NCI-H2107 treated with DMSO at 0.1 percent for 48 hours (cell line): ENCODE measurements around the gene IRAK2.

Source experiments
- DNase-seq: peaks from one replicate; lab custom pipeline; 2025; ENCODE audit not compliant: unreplicated experiment; lab: John Stamatoyannopoulos, UW

The IRAK2 gene

DNA sequence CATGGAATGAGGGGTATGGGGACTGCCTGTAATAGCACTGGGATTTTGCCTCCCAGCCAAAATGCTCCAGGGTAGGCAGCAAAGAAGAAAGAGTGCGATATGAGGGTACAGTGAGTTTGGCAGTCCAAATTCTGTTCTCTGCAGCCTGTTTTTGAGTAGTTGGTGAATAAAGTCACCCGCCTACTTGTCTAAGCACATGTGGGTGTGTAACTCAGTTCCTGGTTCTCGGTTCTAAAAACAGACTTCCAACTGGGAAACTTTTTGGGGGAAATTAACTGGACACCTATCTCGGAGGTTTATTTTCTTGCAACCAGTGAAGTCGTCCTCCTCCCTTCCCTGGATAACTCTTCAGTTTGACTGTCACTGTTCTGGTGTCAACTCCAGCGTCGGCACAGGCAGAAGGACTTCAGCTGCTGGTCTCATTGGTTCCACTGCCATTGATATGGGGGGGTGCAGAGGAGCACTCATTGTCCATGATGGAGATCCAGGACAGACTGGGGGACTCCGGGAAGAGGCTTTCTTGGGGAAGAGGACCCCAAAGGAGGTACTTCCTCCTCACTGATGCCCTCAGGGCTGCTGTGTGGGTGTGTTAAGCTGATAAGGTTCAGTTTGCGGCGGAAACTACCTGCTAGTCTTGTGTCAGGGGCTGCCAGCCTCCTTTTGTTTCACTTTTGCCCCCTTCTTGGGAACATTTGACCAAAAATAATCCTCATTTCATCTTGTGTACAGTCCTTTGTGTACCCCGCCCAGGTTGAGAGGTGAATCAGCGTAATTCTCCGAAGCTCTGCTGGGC is 114.9 kb downstream of the IRAK2 start:
- no peak for DNase-seq

DNA sequence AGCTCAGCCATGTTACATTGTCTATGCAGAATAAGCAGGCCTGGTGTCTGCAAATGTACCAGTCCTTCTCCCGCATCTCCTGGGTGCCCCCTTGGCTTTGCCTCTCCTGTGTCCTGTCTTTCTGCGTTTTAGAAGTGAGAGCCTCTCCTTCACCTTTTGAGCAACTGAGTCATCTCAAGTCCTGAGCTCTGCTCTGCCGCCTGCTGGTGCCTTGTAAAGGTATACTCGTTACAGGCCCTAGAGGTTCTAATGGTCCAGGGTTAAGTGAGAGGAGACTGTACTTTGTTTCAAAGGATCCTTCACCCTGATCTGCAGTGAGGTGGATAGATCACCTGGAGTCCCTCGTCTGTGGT is 115.4 kb downstream of the IRAK2 start:
- no peak for DNase-seq

DNA sequence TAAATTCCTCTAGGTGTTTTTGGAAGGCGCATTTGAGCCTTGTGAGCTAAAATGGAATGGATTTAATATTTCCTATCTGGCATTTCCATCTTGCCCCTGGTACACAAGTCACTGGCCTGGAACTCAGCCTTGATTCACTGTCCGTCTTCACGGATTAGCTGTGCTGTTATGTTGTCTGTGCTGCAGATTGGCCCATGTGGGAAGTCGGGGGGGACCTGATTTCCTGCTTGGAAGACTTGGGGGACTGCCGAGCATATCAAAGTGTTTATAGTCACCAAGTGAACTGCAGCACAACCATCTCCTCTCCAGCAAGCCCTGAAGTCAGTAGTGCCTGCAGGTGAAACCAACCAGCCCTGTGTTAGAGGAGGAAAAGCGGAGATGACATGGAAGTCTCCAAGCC is 115.9 kb downstream of the IRAK2 start:
- DNase-seq = no peak

DNA sequence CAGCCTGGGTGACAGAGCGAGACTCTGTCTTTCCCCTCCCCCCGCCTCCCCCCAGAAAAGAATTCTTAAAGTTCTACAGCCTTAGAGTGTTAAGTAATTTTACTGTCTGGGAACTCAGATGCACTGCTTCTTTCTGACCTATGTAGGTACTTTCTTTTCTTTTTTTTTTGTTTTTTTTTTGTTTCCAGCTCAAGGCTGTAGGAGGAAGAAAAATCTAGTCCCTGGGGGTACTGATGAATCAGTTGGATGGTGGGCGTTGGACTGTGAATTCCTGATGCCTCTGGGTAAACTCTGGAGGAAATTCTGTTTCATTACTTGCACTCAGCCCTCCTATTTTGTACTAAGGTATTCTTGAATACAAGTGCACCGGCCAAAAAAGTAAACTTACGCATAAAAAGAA is 117.2 kb downstream of the IRAK2 start:
- DNase-seq = no peak

DNA sequence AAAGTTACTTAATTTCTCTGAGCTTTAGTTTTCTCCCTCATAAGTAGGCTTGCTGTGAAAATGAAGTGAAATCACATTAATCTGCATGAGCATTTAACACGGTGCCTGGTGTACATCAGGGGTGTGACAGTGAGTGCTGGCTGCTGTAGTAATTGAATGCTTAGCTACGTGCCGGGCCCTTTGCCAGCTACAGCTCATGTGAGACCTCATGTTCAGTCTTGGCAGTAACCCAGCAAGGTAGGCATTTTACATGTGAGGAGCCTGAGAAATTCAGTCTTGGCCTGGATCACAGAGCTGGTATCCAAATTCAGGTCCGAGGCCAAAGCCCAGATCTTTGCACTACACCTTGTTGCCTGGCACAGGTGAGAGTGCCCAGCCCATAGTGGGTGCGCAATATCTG is 118.9 kb downstream of the IRAK2 start:
- DNase-seq = peak; percentile 30

DNA sequence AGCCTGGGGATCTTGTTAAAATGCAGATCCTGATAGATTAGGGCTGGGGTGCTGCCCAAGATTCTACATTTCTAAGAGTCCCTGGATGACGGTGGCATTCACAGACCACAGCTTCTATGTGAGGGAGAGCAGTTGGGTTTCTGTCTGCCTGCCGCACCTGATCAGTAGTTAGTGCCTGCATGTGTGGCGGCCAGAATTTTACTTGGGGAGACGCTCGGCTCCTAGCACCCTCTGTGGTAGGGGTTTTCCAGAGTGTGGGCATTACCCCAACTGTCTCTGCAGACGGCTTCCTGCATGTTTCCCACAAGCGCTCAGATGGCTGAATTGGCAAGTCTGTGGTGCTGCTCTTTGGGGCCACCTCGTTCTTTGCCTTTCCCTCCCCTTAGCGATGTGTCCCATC is 119.8 kb downstream of the IRAK2 start:
- no peak for DNase-seq

DNA sequence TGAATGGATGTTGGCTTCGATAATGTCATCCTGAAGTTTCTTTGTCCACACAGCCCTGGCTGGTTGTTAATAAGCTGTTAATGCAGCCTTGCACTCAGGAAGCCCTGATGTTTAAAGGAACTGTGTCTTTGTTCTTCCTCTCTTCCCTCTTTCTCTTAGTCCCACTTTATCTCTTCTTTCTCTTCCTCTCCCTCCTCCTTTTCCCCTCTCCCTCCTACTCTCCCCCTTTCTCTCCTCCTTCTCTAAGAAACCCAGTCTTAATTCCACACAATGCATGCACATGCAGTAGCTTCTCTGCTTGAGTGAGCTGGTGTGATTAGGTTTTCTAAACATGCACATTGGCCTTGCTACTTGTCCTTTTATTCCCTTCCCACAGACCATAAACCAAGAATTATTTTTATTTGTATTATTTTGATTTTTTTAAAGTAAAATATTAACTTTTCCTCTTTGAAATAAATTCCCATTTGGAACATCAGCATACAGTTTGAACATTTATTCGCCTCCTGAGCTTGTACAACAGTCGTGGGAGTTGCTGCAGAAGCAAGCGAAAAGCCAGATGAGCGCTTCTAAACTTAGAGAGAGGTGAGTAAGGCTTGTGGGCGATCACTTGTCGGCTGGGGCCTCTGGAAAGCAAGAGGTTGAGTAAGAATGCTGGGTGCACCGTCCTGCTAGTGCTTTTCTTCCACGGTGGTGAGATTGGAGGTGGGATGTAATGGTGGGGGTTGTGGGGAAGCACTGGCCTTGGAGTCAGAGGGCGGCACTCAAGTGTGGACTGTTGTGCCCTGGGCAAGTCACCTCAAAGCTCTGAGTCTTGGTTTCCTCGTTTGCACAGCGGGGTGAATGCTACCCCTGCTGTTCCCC is 120.8 kb downstream of the IRAK2 start:
- DNase-seq = no peak

DNA sequence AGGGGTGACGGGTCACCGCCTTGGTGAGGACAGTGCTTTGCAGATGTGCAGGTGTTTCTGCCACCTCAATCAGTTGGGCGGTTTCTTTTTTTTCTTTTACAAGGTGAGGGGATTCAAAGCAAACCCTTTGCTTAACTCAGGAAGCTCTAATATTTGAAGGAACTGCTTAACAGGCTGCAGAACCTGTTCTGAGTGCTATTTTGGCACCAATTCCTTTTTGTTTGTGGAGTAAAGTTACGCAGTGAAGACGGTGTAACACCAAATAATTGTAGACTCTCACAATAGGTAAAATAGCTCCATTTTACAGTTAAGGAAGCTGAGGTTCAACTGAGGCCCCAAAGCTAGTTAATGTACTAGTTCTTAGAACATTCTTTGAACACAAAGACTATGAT is 121.4 kb downstream of the IRAK2 start:
- no peak for DNase-seq

DNA sequence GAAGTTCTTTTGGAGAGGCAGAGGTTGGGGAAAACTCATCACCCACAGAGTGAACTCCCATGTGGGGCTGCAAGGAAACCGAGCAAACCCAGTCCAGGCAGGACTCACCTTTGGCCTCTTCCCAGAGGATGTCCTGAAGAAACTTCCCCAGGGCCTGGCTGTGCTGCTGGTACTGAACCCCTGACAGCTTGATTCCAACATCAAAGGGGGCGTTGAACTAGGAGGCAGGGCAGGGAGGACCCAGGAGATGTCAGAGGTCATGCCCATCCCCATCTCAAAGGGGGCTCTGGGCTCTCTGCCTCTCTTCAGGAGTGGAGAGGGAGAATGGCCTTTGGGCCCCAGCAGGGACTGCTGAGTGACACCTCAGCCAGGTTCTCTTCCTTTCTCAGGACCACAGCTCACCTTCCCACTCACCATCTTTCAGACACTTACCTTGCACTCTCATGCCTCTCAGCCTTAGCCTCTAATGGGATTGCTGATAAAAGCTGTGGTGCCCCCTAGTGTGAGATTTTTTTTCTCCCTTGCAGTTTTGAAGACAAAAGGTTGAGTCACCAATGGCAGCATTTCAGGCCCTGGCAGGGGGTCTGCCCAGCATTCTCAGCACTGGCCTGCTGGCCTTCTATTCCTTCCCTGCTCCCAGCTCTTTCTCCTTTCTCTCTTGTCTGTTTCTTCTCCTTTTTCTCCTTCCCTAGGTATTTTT is 122.0 kb downstream of the IRAK2 start:
- peak; percentile 75 for DNase-seq

DNA sequence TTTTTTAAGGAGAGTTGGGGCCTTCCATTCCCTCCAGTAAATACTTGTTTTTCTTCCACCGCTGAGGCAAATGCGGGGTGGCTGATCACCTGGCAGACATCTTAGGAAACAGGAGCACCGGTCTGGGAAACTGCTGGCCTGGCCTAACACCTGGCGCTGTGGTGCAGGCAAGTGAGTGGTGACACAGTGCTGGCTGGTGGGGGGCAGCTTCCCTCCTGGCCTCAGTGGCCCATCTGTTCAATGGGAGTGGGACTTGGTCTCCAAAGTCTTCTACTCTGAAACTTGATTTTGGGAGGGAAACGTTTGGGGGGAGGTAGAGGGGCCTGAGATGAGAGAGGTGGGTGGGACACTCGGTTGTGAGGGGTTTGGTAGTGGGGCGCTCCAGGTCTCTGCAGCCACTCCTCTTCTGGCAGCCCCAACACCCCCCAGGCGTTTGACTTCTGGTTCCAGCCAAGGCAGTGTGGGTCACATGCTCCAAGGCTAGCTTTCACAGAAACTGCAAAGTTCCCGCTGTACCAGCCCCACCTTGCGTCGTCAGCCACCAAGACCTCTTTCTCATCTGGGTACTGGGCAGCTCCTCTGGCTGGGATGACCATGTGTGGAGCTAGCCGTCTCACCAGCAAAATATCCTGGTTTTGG is 123.3 kb downstream of the IRAK2 start:
- DNase-seq = no peak

DNA sequence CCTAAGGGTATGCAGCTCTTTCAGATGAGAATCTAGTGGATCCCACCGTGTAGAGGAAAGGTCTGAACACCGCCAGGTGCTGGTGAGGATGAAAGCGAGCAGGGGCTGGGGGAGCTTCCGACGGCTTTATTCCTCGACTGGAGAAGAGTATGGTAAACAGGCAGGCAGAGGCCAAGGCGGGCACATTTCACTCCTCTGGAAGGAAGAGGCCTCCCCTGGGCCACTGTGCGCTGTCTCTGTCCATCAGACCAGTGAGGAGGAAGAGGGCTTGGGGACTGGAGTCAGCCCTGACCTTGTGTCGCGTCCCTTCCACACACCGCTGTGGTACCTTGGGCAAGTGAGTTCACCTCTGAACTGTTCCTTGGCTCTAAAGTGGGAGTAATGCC is 123.8 kb downstream of the IRAK2 start:
- DNase-seq = no peak

DNA sequence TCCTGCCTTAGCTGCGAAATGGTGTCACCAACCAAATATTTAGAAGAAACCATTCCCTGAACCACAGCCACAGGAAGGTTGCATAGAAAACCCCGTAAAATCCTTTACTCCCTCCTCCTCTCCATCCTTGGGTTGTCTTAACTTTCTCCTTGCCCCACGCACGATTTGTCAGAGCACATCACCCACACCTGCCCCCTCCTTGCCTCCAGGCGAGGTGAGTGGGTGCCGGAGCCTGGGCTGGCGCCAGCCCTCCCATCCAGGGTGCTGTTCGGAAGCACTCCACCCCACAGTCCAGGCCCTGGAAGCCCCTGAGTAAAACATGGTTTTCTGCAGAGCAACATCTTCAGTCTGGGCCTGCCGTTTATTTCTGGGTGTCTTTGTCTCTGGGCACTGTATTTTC is 124.4 kb downstream of the IRAK2 start:
- DNase-seq = no peak

DNA sequence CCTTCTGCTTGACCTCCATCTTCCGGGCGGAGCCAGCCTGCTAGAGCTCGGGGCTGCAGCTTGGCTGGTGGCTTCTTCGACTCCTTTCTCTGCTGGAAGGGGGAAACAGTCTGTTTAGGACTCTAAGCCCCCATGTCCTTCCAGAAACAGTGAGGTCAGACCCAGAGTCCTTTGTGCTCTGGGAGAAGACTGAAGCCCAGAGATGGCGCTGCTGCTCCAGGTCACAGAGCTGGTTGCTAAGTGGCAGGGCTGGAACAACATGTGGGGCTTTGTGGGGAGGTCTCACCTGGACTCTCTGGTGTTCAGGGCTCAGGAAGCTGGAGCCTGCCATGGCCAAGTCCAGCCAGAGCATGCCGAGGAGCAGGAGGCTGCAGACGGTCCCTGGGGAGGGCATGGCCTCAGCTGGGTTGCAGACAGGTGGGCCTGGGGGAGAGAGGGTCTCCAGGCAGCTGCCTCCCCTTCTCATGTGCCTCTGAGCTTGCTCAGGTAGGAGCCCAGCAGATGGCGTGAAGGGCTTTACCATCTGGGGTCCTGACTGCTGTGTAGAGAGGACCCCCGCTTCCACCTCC is 125.2 kb downstream of the IRAK2 start:
- DNase-seq = no peak

DNA sequence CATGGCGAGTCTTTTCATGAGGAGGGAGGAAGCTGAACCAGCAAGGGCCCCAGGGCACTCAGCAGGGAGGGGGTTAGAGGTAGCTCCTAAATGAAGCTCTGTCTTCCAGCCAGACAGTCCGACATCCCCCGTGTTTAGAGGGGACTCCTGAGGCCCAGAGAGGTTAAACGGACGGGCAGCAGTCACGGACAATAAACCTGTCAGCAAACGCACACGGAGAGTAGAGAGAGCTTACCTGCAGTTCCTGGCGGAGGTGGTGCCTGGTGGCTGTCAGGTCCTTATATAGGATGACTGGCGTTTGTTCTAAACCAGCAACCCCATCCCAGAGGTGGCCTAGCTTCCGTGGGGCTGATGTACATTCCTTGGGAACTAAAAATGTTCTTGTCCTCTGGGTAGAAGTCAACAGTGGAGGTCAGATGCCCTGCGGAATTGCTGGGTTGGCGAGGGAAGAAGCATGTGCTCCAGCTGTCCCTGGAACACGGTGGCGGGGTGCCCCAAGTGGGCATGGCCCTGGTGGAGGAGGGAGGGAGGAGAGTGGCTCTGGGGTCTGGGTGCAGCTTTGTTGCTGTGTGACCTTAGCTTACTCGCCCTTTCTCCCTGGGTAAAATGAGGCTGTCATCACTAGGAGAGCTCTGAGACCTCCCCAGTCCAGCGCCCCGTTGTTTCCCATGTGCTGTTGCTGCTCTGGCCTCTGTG is 125.9 kb downstream of the IRAK2 start:
- DNase-seq = no peak

DNA sequence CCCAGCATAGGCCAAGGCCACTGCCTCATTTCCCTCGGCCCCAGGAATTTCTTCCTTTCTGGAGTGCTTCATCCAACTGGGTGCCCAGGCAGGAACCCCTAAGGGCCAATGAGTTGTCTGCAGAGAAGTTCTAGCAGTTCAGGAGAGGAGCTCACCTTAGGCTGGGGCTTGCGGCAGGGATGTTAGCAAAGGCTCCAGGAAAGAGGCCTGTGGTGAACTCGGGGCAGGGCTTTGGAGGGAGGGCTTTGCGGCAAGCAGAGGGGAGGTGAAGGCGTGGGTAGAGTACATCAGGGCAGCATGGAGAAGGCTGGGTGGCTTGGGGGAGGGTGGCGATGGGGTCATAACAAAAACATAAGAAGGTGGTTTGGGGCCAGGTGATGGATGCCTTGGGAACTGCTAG is 126.9 kb downstream of the IRAK2 start:
- DNase-seq = no peak

DNA sequence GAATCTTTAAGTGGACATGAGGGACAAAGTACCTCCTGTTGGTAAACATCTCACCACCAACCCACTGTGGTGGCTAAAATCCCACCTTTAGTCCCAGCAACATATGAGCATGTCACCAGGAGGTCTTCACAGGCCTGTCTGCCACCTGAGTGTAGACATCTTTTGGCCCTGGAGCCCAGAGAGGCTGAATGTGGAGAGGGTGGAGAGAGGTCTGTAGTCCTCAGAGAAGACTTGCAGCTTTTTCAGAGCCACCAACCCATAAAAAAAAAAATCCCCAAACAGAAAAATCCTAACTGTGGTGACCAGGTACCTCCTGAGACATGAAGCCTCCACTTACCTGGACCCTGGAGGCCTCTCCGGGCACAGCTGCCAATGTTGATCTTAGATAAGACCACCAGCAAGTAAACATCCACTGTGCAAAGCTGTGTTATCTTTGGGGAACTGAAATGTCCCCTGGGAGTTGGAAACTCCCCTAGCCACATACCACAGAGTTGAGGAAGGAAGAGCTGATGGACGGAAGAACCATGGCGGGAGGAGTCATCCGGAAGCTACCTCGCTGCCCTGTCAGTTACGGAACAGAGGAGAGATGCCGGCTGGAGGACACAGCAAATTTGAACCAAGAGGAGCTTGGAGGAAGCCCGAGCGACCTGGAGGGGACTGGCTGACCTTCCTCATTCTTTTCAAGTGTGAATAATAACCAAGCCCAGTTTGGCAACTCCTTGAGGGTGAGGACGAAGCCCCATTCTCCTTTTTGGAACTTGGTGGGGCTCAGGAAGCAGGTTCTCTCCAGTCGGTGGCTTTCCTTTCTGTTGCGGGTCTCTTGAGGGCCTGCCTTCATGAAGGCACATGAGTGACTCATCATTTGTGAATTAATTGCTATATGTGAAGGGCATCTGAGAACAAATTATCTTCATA is 128.0 kb downstream of the IRAK2 start, which contains the start of gene GHRL:
GHRL (minus strand) TSS at position 443 of the 915 bp plus-strand sequence. CDS start 2,767 bp downstream, outside the sequence.
- no peak for DNase-seq
